ENCODE measurements around the gene RHO. TPM values are rescaled to one million over a fixed set of nuclear protein-coding genes. Genes with fewer than 3 reads are reported as not detected.

RHO gene
- total RNA-seq, 1 experiment from 2014 or later = not detected

DNA sequence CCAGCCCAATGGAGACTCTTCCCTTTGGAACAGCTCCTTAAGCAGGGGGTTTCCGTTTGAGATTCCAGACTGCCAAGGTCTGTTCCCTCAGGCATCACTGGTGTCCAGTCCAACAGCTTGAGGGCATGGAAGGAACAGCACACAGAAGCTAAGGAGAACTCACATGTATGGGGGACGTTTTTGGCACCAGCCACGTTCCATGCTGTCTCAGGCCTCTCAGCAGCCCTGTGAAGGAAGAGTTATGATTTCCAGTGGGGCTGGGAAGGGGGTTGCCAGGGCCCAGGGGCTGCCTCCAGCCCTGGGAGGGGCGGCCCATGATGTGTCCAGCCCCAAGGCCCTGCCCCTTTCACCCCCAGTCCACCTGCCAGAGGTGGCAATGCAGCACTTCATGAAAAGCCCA is 7.5 kb upstream of the RHO start:
- intact Hi-C loops (cut with micrococcal nuclease) = no loop called here
- ATAC-seq (no peak), DNase-seq (no peak)
- ChIA-PET CTCF (no interaction called here), POLR2A (ENCODE audit: unreplicated experiment) (no interaction called here)
- H3K79me2 ChIP-seq (ENCODE audit: low read length) = no peaks in the 10 kb centered on the region
- no peak overlapping the region for H3K9ac ChIP-seq (ENCODE audit: low read length)
- H3K4me3 ChIP-seq (ENCODE audit: low read length) = no peak overlapping the region
- H3F3A ChIP-seq (ENCODE audit: low read length, unreplicated experiment) = no peaks in the 10 kb centered on the region
- H3K4me2 ChIP-seq (ENCODE audit: low read length) = no peak overlapping the region
- H2AFZ ChIP-seq (ENCODE audit: low read length) = no peak overlapping the region
- no peaks in the 10 kb centered on the region for H3K27me3 ChIP-seq (ENCODE audit: low read length)
- BruUV-seq (replicated peaks) = no TSS peak
- H3K36me3 ChIP-seq (ENCODE audit: low read depth, low read length) = no peaks in the 10 kb centered on the region
- no peaks in the 10 kb centered on the region for H4K20me1 ChIP-seq (ENCODE audit: low read length)
- no peak for TF ChIP-seq EZH2 (IDR thresholded peaks at IDR 0.05; ENCODE audit: low read length, unreplicated experiment)
- TF ChIP-seq, protein P1, sequence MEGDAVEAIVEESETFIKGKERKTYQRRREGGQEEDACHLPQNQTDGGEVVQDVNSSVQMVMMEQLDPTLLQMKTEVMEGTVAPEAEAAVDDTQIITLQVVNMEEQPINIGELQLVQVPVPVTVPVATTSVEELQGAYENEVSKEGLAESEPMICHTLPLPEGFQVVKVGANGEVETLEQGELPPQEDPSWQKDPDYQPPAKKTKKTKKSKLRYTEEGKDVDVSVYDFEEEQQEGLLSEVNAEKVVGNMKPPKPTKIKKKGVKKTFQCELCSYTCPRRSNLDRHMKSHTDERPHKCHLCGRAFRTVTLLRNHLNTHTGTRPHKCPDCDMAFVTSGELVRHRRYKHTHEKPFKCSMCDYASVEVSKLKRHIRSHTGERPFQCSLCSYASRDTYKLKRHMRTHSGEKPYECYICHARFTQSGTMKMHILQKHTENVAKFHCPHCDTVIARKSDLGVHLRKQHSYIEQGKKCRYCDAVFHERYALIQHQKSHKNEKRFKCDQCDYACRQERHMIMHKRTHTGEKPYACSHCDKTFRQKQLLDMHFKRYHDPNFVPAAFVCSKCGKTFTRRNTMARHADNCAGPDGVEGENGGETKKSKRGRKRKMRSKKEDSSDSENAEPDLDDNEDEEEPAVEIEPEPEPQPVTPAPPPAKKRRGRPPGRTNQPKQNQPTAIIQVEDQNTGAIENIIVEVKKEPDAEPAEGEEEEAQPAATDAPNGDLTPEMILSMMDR (conservative IDR thresholded peaks at IDR 0.05; ENCODE audit: low read depth, low read length) = no peak
- TF ChIP-seq EZH2phosphoT487 (IDR thresholded peaks at IDR 0.05; ENCODE audit: borderline replicate concordance, low read length) = no peak
- H3K9me2 ChIP-seq (replicated peaks; ENCODE audit: low read length) = no peaks in the 10 kb centered on the region
- H3K9me3 ChIP-seq (ENCODE audit: low read length) = no peaks in the 10 kb centered on the region
- H3K4me1 ChIP-seq (ENCODE audit: insufficient read depth, low read length) = no peaks in the 10 kb centered on the region
- H3K27ac ChIP-seq (ENCODE audit: low read length) = no peak overlapping the region

DNA sequence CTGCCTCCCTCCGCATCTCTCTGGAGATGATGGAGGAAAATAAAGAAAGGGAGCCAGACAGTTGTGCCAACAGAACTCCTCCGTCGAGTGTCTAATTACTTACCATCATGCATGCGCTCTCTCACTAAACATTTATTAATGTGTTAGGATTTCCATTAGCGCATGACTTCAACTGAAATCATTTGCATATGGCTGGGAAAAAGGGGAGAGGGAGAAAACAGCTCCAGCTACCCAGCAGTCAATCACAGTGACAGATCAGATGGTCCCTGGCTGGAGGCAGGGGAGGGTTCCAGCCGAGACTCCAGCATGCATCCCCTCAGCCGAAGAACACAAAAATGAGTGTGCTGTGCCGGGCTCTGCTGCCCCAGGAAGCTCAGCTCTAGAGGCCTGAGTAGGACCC is 6.8 kb upstream of the RHO start:
- no peaks in the 10 kb centered on the region for H3F3A ChIP-seq (ENCODE audit: low read length, unreplicated experiment)
- intact Hi-C loops (cut with micrococcal nuclease) = no loop called here
- no peaks in the 10 kb centered on the region for H3K9me2 ChIP-seq (replicated peaks; ENCODE audit: low read length)
- TF ChIP-seq EZH2 (IDR thresholded peaks at IDR 0.05; ENCODE audit: low read length, unreplicated experiment) (no peak), EZH2phosphoT487 (IDR thresholded peaks at IDR 0.05; ENCODE audit: borderline replicate concordance, low read length) (no peak)
- TF ChIP-seq, protein P1 (conservative IDR thresholded peaks at IDR 0.05; ENCODE audit: low read depth, low read length) = no peak
- ChIA-PET CTCF (no interaction called here), POLR2A (ENCODE audit: unreplicated experiment) (no interaction called here)
- ATAC-seq (no peak), DNase-seq (no peak)
- H3K9me3 ChIP-seq (ENCODE audit: low read length) = no peaks in the 10 kb centered on the region
- no peaks in the 10 kb centered on the region for H3K27me3 ChIP-seq (ENCODE audit: low read length)
- no peak overlapping the region for H2AFZ ChIP-seq (ENCODE audit: low read length)
- no peaks in the 10 kb centered on the region for H3K79me2 ChIP-seq (ENCODE audit: low read length)
- H3K27ac ChIP-seq (ENCODE audit: low read length) = no peak overlapping the region
- no peak overlapping the region for H3K4me2 ChIP-seq (ENCODE audit: low read length)
- H3K4me3 ChIP-seq (ENCODE audit: low read length) = no peak overlapping the region
- H4K20me1 ChIP-seq (ENCODE audit: low read length) = no peaks in the 10 kb centered on the region
- no peak overlapping the region for H3K9ac ChIP-seq (ENCODE audit: low read length)
- no TSS peak for BruUV-seq (replicated peaks)
- H3K36me3 ChIP-seq (ENCODE audit: low read depth, low read length) = no peaks in the 10 kb centered on the region
- no peaks in the 10 kb centered on the region for H3K4me1 ChIP-seq (ENCODE audit: insufficient read depth, low read length)

DNA sequence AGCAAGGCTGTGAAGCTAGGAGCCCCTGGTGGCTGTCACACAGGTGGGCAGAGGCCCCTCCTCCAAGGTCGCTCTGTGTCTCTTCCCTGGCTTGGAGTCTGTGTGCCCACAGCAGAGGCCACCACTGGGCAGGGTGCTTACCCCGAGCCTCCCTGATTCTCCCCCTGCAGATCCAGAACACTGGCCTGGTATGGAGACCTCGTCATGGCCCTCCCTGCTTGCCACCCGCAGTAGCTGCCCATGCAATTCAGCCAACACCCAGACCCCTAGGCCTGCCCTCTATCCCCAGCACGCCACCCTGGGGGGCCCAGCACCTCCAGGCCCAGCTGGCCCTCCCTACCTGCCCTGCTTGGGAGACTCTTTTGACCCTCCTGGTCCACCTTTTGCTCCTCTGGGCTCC is 5.5 kb upstream of the RHO start:
- no peaks in the 10 kb centered on the region for H3K4me1 ChIP-seq (ENCODE audit: insufficient read depth, low read length)
- ChIA-PET POLR2A (ENCODE audit: unreplicated experiment) (no interaction called here), CTCF (interaction anchor here (0.7 kb wide), 1 partner anchor 33 kb away, joined by 3 read pairs; no protein-coding TSS in a partner anchor)

More for the DNA sequence above, 5.5 kb upstream of the RHO start:
- Histone ChIP-seq H3K9me2 (replicated peaks; ENCODE audit: low read length) (no peaks in the 10 kb centered on the region), H3K36me3 (ENCODE audit: low read depth, low read length) (no peaks in the 10 kb centered on the region), H3K27me3 (ENCODE audit: low read length) (no peaks in the 10 kb centered on the region), H3K4me3 (ENCODE audit: low read length) (no peak overlapping the region), H3K4me2 (ENCODE audit: low read length) (no peak overlapping the region), H3F3A (ENCODE audit: low read length, unreplicated experiment) (no peaks in the 10 kb centered on the region), H3K27ac (ENCODE audit: low read length) (no peak overlapping the region), H2AFZ (ENCODE audit: low read length) (no peak overlapping the region), H4K20me1 (ENCODE audit: low read length) (no peaks in the 10 kb centered on the region), H3K9ac (ENCODE audit: low read length) (no peak overlapping the region), H3K79me2 (ENCODE audit: low read length) (no peaks in the 10 kb centered on the region), H3K9me3 (ENCODE audit: low read length) (no peaks in the 10 kb centered on the region)
- DNase-seq (no peak), ATAC-seq (no peak)
- no TSS peak for BruUV-seq (replicated peaks)
- intact Hi-C loops (cut with micrococcal nuclease) = no loop called here
- no peak for TF ChIP-seq EZH2 (IDR thresholded peaks at IDR 0.05; ENCODE audit: low read length, unreplicated experiment)

All from PC-3 (cell line).